PC-3 (cell line): ENCODE data around the gene CYTH1. TPM values are rescaled to one million over a fixed set of nuclear protein-coding genes. Genes with fewer than 3 reads are reported as not detected.

Experiments
- ATAC-seq: fragments of 200-7000 bp; cut with Tn5 transposase; 2 replicates; pipeline ENCODE4 v1.9.1; 2020; ENCODE audit warnings: mild to moderate bottlenecking, moderate library complexity
- BruUV-seq: library from RNA; stranded (reverse); fragments of 400-500 nt; replicated peaks from 2 replicates; lab custom pipeline; 2021; lab: Mats Ljungman, UMichigan
- CTCF ChIA-PET: fragments of 300-600 bp; sonication (Branson Sonifier 250); formaldehyde crosslinking; loops from one replicate; lab custom pipeline; 2022; ENCODE audit warnings: antibody characterized with exemption; lab: Charles Lee
- POLR2A ChIA-PET: fragments of 300-600 bp; sonication (Branson Sonifier 250); formaldehyde crosslinking; loops from one replicate; lab custom pipeline; 2022; ENCODE audit warnings: antibody characterized with exemption; ENCODE audit not compliant: unreplicated experiment; lab: Charles Lee
- DNase-seq: peaks from one replicate; pipeline ENCODE4 v3.0.0-alpha.2; 2015
- H2AFZ ChIP-seq: fragments of 300-600 bp; sonication (generic); 2 replicates; pipeline ENCODE4 v1.6.0; 2016; ENCODE audit warnings: antibody characterized with exemption, low read length
- H3F3A ChIP-seq: fragments of 300-600 bp; sonication (generic); one replicate; pipeline ENCODE4 v1.6.0; 2017; ENCODE audit warnings: antibody characterized with exemption, low read length, control low read depth, mild to moderate bottlenecking; ENCODE audit not compliant: unreplicated experiment
- H3K27ac ChIP-seq: fragments of 300-600 bp; sonication (generic); 2 replicates; pipeline ENCODE4 v1.5.1; 2016; ENCODE audit warnings: mild to moderate bottlenecking, low read length
- H3K27me3 ChIP-seq: fragments of 300-600 bp; sonication (generic); 2 replicates; pipeline ENCODE4 v1.6.1; 2016; ENCODE audit warnings: low read length, mixed read lengths
- H3K36me3 ChIP-seq: fragments of 300-600 bp; sonication (generic); 2 replicates; pipeline ENCODE4 v1.6.1; 2016; ENCODE audit warnings: low read depth, mixed run types, low read length, mixed read lengths
- H3K4me1 ChIP-seq: fragments of 300-600 bp; sonication (generic); 2 replicates; pipeline ENCODE4 v1.5.1; 2016; ENCODE audit warnings: low read length; ENCODE audit not compliant: insufficient read depth
- H3K4me2 ChIP-seq: fragments of 300-600 bp; sonication (generic); 2 replicates; pipeline ENCODE4 v1.6.0; 2016; ENCODE audit warnings: low read length
- H3K4me3 ChIP-seq: fragments of 300-600 bp; sonication (generic); 2 replicates; pipeline ENCODE4 v1.5.1; 2016; ENCODE audit warnings: mild to moderate bottlenecking, low read length, mixed read lengths
- H3K79me2 ChIP-seq: fragments of 300-600 bp; sonication (generic); 2 replicates; pipeline ENCODE4 v1.6.1; 2017; ENCODE audit warnings: low read length, mixed read lengths
- H3K9ac ChIP-seq: fragments of 300-600 bp; sonication (generic); 2 replicates; pipeline ENCODE4 v1.6.0; 2016; ENCODE audit warnings: mild to moderate bottlenecking, low read length
- H3K9me2 ChIP-seq: fragments of 300-600 bp; sonication (generic); replicated peaks from 2 replicates; pipeline ENCODE4 v1.6.1; 2016; ENCODE audit warnings: mixed run types, low read length, mixed read lengths
- H3K9me3 ChIP-seq: fragments of 300-600 bp; sonication (generic); 2 replicates; pipeline ENCODE4 v1.6.1; 2016; ENCODE audit warnings: low read length, mixed read lengths
- H4K20me1 ChIP-seq: fragments of 300-600 bp; sonication (generic); 2 replicates; pipeline ENCODE4 v1.6.1; 2016; ENCODE audit warnings: low read length, mixed read lengths
- EZH2 ChIP-seq: fragments of 300-600 bp; sonication (generic); IDR thresholded peaks from one replicate; pipeline ENCODE4 v1.6.1; 2017; ENCODE audit warnings: antibody characterized with exemption, mild to moderate bottlenecking, low read length; ENCODE audit not compliant: unreplicated experiment
- EZH2phosphoT487 ChIP-seq: fragments of 300-600 bp; sonication (generic); IDR thresholded peaks from 2 replicates; pipeline ENCODE4 v1.6.1; 2018; ENCODE audit warnings: mild to moderate bottlenecking, antibody characterized with exemption, low read length, borderline replicate concordance
- intact Hi-C: fragments of 100-400 bp; cut with micrococcal nuclease; formaldehyde crosslinking; loops from 2 replicates; pipeline ENCODE4 v1.9.0; 2023
- total RNA-seq: library from RNA; depleted of rRNA; stranded (reverse); fragments of >200 nt; gene quantifications from 2 replicates; pipeline ENCODE4 v1.2.3, GENCODE V29; 2014
- TF ChIP-seq, protein P1 (sequence below): fragments of 300-600 bp; sonication (generic); conservative IDR thresholded peaks from 2 replicates; pipeline ENCODE4 v1.5.1; 2017; ENCODE audit warnings: antibody characterized with exemption, low read depth, mild to moderate bottlenecking, low read length

CYTH1 gene
- total RNA-seq, 1 experiment from 2014 or later: 29.7 TPM

DNA sequence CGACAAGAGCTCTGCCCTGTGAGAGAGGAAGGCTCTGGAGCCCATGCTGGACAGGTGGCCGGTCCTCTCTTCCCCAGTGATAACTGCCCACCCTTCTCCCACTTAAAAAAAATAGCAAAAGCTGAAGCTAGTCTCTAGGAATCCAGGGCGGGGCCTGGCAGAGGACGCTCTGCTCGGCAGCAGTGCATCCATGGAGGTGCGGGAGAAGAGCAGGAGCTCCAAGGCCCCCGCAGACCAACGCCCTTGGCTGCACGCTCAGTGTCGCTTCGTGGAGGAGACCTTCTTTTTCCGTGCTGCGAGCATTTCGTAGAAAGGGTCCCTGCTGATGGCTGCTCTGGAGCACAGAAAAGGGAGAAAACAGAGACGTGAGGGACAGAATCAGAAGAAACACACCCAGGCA, 106.2 kb downstream of the CYTH1 start:
- POLR2A ChIA-PET: no interaction called here
- Histone ChIP-seq H3K36me3 (peaks cover 12% of the 10 kb centered on the region; the same call in 1 of the 2 replicates), H3K27me3 (no peaks in the 10 kb centered on the region), H2AFZ (no peak overlapping the region), H3K9me2 (no peaks in the 10 kb centered on the region), H3K4me3 (no peak overlapping the region), H3K4me2 (no peak overlapping the region), H3K9ac (no peak overlapping the region), H3F3A (no peaks in the 10 kb centered on the region), H4K20me1 (no peaks in the 10 kb centered on the region), H3K79me2 (no peaks in the 10 kb centered on the region), H3K4me1 (peaks cover 14% of the 10 kb centered on the region), H3K27ac (no peak overlapping the region), H3K9me3 (no peaks in the 10 kb centered on the region)
- no peak for TF ChIP-seq EZH2
- TF ChIP-seq EZH2phosphoT487: no peak
- TF ChIP-seq, protein P1, sequence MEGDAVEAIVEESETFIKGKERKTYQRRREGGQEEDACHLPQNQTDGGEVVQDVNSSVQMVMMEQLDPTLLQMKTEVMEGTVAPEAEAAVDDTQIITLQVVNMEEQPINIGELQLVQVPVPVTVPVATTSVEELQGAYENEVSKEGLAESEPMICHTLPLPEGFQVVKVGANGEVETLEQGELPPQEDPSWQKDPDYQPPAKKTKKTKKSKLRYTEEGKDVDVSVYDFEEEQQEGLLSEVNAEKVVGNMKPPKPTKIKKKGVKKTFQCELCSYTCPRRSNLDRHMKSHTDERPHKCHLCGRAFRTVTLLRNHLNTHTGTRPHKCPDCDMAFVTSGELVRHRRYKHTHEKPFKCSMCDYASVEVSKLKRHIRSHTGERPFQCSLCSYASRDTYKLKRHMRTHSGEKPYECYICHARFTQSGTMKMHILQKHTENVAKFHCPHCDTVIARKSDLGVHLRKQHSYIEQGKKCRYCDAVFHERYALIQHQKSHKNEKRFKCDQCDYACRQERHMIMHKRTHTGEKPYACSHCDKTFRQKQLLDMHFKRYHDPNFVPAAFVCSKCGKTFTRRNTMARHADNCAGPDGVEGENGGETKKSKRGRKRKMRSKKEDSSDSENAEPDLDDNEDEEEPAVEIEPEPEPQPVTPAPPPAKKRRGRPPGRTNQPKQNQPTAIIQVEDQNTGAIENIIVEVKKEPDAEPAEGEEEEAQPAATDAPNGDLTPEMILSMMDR: no peak
- DNase-seq (no peak), ATAC-seq (no peak)
- BruUV-seq: no TSS peak
- CTCF ChIA-PET: no interaction called here
- intact Hi-C loops: no loop called here

- BruUV-seq: no TSS peak
- intact Hi-C loops: no loop called here
- POLR2A ChIA-PET: no interaction called here
Measured at GRCh38 chr17:78675316-78675616, 106.8 kb downstream of the CYTH1 start.

GRCh38 chr17:78674595-78675315, 107.3 kb downstream of the CYTH1 start:
- CTCF ChIA-PET: no interaction called here
- Histone ChIP-seq H3K4me3 (no peak overlapping the region), H3K79me2 (no peaks in the 10 kb centered on the region), H3K4me2 (no peak overlapping the region), H3K36me3 (peaks cover 11% of the 10 kb centered on the region; the same call in 1 of the 2 replicates), H3K9me2 (no peaks in the 10 kb centered on the region), H4K20me1 (no peaks in the 10 kb centered on the region), H3F3A (no peaks in the 10 kb centered on the region), H3K4me1 (peaks cover 3% of the 10 kb centered on the region; the same call in 1 of the 2 replicates), H3K27me3 (no peaks in the 10 kb centered on the region), H3K9me3 (no peaks in the 10 kb centered on the region), H2AFZ (no peak overlapping the region), H3K27ac (no peak overlapping the region), H3K9ac (no peak overlapping the region)
- intact Hi-C loops: no loop called here
- ATAC-seq: no peak
- TF ChIP-seq EZH2phosphoT487: no peak
- no peak for TF ChIP-seq EZH2
- TF ChIP-seq, protein P1: no peak
- POLR2A ChIA-PET: no interaction called here
- BruUV-seq: no TSS peak
- DNase-seq: no peak

More at GRCh38 chr17:78675316-78675616, 106.8 kb downstream of the CYTH1 start:
- Histone ChIP-seq H3F3A (no peaks in the 10 kb centered on the region), H4K20me1 (no peaks in the 10 kb centered on the region), H3K9me2 (no peaks in the 10 kb centered on the region), H3K79me2 (no peaks in the 10 kb centered on the region), H3K27ac (no peak overlapping the region), H3K27me3 (no peaks in the 10 kb centered on the region), H3K36me3 (peaks cover 12% of the 10 kb centered on the region; the same call in 1 of the 2 replicates), H3K4me2 (no peak overlapping the region), H3K4me1 (peaks cover 8% of the 10 kb centered on the region), H2AFZ (no peak overlapping the region), H3K9ac (no peak overlapping the region), H3K4me3 (no peak overlapping the region), H3K9me3 (no peaks in the 10 kb centered on the region)
- ATAC-seq: no peak
- CTCF ChIA-PET: no interaction called here
- no peak for TF ChIP-seq EZH2
- TF ChIP-seq EZH2phosphoT487: no peak
- TF ChIP-seq, protein P1: no peak
- no peak for DNase-seq
